Amygdala (tissue), 56 donors: ENCODE data around the gene SNRPD3.
"Not testable (repeated sequence)": the region's sequence is repeated elsewhere in the genome, so short reads cannot be mapped to it uniquely, and the experiment has no call there.

Experiments
- DNase-seq, 56 donors: peaks; one replicate each; lab custom pipeline; 2025; lab: John Stamatoyannopoulos, UW

Gene SNRPD3

DNA sequence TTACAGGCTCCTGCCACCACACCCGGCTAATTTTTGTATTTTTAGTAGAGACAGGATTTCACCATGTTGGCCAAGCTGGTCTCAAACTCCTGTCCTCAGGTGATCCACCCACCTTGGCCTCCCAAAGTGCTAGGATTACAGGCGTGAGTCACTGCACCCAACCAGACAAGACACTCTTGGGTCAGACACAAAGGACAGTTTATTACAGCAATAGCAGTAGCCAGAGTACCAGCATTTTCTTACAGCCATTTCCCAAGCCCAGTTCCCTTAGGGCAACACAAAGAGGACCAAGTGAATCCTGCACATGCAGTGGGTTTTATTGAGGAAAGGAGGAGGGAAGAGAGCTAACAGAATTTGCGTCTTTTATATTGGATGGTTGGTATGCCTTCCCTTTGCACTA lies 24.8 kb upstream of the SNRPD3 start:
- not testable (repeated sequence) for DNase-seq

DNA sequence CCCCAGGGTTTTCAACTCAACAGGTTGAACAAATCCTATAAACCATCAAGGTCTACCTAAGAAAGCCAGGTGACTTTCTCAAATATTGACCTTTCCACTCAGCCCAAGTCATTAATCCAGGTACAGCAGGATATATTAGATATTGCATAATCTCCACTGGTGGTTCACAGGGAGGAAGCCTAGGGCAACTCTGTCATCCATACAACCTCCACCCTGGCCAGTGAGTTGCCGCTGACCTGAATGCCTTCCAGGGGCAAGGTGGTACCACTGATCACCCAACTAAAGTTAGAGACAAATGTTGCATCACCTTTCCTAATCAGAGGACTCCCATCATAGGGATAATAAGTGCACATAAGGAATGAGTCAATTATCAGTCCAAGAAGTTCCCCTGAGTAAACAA lies 23.7 kb upstream of the SNRPD3 start:
- no peak for DNase-seq

DNA sequence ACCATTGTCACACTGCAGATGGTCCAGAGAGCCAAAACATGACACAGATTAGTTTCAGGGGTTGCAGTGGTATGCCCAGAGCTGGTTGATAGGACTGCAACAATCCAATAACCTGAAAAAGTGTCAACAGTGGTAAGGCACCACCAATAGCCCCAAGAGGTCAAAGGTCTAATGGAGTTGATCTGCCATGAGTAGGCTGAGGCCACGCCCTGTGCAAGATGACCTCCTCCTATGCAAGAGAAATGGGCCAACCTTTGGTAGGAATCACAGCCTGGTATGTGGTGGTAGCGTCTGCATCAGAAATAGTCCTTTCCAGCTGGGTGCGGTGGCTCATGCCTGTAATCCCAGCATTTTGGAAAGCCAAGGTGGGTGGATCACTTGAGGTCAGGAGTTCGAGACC lies 20.5 kb upstream of the SNRPD3 start:
- no peak for DNase-seq

DNA sequence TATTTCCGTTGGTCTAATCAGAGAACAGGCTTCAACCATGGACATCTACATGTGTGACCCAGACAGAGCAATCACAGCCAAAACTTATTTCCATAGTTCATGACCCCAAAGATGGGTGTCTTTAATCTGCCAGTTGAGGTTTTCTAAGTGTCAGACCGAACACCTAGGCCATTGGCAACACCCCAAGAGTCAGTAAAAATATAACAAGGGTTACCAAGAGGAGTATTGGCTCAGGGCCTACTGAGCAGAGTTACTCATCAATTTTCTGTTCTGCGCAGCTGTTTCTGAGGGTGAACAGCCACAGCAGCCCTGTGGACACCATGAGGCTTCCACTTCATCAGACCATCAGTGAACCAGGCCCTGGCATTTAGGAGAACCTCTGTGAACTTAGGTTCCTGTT lies 19.7 kb upstream of the SNRPD3 start:
- no peak for DNase-seq

DNA sequence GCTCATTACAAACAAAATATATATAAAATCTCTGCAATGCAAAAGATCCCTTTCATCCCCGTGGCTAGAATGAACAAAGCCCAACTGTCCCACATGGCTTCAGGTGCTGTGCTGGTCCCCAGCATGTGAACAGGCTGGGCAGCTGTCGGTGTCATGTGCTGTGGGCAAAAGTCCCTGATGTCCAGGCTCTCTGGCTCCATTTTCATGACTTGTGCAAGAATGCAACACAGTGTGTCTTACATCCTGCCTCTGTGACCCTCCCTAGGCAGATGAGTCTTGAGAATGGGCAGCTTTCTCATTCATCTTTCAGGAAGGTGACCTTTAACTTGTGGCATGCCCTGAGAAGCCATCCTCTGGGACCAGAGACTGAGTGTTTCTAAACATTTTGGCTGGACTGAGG lies 15.3 kb upstream of the SNRPD3 start:
- DNase-seq = no peak

DNA sequence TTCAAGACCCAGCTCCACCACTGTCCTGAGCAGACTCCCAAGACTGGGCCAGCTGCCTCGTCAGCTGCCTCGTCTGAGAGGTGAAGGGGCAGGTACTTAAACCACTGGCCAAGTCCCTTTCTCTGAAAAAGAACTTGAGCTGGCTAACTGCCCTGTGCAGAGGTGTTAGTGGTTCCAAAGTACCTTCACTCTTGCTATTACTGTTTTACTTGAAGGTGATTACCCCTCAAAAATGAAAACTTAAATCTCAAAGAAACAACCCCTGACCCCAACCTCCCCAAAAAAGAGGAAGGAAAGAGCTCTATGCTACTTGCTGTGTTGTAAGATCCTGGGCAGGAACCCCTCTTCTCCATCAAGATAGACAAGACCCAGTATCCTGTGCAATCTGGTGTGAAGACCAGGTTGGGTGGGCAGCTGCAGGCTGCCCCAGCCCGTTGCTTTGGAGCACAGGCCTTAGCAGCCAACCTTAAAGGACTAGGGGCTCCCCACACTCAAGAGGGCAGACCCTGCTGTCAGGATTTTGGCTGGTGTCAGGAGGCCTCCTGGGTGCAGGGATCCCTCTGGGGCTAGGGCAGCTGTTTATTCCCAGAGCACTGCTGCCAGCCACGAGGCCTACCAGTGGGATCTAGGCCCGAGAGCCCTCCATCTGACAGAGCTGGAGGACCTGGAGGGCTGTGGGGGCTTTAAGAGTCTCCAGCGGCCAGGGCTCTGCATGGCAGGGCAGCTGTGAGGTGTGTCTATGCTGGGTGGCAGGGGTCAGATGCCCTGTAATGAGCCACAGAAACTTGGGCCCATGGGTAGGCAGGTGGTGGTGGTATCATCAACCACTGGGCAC lies 13.9 kb upstream of the SNRPD3 start:
- no peak for DNase-seq

DNA sequence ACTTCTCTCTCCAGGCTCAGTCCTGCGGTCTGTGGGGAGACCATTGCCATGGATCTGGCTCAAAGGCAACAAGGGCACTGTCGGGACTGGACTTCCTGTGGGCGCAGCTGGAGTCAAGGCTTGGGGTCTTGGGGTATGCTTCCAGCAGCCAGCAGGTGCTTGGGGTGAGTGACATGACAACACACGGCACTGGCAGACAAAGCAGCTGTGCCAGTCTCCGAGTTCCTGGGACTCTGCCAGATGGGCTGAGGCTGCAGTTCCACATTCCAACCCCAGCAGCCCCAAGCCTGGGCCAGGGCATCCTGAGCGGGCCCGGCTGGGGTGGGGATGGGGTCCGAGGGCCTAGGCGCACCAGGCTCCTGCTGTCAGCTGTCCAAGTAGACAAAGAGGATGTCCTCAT lies 13.2 kb upstream of the SNRPD3 start:
- peak in 15 of 56 donors; percentile 6 to 49 (median 17) for DNase-seq

DNA sequence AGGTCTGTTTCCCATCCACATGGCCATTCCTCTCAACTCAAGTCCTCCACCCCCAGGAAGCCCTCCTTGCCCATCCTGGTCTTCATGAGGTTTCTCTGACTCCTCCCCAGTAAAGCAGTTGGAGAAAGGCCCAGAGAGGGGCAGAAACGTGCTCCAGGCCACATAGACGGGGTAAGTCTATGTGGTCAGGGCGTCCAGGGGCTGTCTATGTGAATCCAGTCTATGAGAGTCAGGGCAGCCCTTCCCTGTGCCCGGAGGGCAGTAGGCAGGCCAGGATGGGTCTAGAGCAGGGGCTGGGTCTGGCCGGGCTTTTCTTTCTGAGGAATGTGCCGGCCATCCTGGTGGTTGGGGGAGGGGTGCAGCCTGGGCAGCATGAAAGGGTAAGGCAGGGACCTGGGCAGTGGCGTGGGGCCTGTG lies 12.6 kb upstream of the SNRPD3 start:
- DNase-seq = no peak

DNA sequence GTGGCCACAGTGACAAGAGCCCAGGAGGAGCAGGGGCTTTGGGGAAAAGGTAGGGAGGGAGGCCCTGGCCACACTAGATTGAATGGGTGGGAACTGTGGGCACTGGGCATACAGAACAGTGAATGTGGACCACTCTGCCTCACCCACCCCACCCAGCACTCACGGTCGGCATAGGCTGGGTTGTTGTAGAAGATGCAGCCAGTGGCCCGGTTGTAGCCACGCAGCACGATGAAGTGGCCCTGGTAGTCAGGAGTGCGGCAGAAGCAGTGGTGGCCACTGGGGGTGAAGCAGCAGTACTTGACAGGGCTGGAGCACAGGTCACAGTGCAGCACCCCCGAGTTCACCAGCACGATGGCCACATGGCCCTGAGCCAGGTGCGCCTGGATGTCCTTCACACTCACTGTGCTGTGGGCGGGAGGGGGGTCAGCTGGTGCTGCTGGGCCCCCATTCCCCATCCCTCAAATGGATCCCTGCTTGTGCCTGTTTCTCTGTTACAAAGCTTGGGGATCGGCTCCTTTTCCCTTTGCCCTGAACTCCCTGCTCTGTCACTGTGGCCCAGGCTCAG lies 12.0 kb upstream of the SNRPD3 start:
- DNase-seq = peak in 2 of 56 donors; percentile 12 to 14

DNA sequence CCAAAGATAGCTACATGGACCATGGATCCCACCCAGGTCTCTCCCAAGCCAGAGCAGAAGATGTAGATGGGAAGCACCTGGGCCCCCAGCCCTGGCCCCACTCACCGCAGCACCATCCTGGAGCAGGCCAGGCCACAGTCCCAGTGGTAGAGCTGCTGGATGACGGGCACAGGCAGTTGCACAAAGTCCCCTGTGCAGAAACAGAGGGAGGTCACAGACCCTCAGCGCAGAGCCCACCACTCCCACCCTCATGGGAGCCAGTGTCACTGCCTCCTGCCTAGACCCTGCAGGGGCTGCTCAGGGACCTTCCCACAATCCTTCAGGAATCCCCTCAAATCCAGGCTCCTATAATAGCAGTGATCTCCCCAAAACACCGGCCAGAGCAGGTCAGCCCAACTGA lies 7.0 kb upstream of the SNRPD3 start:
- no peak for DNase-seq

DNA sequence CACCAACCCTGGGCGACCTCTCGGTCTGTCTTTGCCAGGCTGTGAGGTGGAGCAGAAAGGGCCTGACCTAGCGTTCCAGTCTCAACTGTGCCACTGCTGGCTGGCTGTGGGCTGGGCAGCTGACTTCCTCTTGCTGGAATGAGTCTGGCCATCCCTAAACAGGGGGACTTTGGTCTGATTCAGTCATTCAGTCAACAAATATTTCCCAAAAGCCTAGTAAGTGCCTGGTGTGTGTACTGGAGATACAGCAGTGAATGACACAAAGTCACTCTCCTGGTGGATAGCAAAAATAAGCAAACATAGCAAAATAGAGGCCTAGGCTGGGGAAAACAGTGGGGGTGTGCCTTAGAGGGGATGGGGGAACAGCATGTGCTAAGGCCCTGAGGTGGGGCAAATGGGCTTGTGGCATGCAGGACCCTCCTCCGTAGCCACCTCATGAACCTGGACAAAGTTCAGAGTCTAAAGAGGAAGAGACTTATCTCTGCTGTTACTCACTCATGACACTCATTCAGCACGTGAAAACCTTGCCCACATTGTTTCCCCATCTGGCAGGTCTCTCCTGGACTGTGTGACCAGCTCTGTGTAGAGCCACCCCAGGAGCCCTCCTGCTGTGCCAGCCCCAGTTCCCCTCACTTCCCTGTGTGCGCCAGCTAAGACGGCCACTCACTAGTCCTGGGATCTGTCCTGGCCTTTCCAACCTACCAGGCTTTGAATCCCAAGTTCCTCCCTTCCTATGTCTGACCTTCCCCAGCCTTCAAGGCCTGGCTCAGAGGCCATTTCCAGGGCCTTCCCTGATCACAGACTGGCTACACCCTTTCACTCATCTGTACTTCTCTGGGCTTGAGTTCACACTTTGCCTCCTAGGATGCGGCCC lies 5.5 kb upstream of the SNRPD3 start:
- peak in 3 of 56 donors; percentile 3 to 23 (median 4) for DNase-seq

DNA sequence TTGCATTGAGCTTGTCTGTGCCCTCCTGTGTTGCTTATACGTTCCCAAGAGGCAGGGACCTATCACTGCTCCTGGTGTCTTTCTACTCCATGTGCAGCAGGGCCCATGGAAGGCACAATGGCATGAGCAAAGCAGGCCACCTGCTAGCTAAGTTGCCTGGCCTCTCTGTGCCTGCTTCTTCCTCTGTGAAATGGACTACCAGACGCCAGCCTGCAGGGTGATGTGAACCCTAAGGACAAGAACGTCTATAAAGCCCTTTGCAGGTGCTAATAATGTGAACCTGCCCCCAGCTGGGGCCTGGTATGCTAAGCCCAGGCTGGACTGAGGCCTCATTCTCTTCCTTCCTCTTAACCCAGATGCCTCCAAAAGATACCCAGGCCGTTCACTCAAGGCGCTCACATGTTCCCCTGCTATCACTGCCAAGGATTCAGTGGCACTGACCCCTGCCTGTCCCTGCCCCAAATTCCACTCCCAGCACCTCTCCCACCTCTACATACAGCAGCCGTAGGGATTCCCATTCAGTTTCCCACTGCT lies 4.8 kb upstream of the SNRPD3 start:
- DNase-seq = no peak

DNA sequence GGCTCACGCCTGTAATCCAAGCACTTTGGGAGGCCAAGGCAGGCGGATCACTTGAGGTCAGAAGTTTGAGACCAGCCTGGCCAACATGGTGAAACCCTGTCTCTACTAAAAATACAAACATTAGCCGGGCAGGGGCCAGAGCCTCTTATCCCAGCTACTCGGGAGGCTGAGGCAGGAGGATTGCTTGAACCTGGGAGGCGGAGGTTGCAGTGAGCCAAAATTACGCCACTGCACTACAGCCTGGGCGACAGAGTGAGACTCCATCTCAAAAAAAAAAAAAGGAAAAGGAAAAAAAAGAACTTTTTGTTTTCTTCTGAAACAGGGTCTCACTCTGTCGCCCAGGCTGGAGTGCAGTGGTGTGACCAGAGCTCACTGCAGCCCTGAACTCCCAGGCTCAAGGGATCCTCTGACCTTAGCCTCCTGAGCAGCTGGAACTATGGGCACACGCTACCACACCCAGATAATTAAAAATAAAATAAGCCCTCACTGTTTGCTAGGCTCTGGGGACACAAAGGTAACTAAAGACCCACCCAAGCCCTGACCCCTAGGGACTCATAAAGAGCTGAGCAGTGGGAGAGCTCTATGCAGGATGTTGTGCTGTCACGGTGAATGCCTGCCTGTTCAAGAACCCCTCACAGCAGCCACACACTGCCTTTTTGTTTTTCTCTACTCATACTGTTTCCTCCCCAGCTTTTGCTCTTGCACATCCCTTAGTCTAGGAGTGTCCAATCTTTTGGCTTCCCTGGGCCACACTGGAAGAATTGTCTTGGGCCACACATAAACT lies 3.1 kb upstream of the SNRPD3 start:
- not testable (repeated sequence) for DNase-seq

DNA sequence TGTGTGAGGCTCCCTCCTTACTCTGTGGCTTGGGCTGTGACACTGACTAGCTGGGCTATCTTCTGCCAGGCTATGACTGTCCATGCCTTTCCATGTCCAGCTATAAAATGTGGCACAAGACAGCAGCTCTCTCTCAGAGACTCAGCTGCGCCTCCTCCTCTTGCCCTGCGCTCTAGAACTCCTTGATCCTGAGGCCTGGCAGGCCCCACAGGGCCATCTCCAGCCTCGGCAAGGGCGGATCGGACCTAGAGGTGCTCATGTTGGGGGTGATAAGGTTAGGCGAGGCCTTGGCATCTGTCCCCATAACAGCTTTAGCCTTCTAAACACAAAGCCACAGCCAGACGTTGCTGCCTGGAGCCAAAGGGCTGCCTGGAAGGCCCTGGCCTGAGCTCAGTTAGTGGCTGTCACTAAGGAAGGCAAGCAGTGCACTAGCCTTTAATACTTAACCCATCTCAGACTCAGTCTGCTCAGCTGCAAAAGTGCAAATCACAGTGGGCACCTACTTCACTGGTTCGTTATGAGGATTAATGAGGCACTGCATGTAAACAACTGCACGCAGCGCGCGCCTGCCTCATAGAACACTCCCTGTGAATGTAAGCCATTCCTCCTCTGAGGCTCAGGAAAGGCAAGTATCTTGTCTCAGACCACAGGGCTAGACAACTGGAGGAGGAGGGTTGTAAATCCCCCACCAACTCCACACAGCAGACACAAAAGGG lies 2.0 kb upstream of the SNRPD3 start:
- DNase-seq = peak in 3 of 56 donors; percentile 4 to 11 (median 5)

DNA sequence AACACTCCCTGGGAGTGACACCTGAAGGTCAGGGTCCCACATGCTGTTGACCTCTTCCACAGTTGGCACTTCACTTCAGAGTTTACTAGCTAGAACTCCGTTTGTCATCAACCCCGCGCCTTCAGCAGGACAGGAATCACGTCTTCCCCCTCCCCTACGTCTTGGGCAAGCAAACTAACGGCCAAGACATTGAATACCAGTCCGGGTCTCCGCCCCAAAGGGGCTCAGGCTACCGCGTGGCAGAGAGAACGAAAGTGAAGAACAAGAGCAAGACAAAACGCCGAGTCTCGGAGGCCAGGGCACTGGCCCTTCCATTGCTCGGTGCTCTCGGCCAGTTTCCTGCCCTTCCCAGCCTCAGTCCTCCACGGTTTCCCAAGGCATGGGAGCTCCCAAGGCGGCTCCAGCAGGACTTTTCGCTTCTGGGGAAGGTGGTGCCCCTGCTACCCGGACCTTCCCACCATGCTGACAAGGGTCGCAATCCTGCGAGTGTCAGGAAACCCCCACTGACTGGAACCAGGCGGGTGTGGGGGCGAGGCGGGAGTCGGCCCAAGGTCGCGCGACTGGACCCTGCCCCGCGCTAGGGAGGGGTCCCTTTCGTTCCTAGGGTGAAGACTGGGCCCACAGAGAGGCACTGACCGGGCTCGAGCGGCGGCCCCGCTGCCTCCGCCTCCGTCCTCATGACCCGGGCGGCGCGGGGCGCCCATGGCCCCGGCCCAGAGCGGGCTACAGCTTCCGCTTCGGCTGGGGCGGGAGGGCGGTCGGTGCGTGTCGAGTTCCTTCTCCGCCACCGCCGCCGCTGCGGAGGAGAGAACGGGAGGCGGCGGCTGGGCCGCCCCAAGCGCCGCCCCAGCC lies 1.3 kb upstream of the SNRPD3 start, which contains the start of gene GUCD1:
TSS of gene GUCD1 (minus strand) at position 826 of the 852 bp plus-strand sequence. CDS start at position 679, 147 bp downstream.
- DNase-seq = peak in 7 of 56 donors; percentile 17 to 58 (median 47)

DNA sequence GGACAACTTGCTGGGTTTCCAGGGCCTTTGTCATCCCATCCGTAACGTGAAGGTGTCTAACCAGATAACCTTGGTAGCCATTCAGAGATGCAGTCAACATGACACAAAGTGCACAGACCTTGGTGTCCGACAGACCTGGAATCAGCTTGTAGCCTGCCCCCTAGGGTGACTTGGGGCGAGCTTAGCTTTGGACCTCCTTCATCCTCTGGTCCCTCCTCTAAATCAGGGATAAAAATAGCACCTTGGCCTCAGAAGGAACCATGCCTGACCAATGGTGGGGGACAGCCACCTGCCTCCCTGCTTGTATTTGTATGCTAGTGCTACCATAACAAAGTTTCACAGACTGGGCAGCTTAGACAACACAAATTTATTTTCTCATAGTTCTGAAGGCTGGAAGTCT lies 3.7 kb downstream of the SNRPD3 start:
- no peak for DNase-seq

DNA sequence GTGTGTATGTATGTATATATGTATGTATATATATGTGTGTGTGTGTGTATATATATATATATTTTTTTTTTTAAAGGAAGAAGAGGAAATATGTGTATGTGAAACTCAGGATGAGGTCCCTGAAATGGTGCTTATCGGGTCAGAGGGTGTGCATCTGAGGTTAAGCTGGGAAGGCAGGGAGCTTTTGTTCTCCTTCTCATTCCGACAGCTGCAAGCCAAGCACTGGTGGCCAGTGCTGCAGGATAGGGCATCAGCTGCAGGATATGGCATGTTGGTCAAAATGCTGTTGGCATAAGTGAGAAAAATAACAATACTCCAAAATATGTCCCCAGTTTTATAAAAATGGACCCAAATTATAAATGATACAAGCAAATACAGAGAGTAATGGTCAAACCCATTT lies 7.4 kb downstream of the SNRPD3 start:
- no peak for DNase-seq

DNA sequence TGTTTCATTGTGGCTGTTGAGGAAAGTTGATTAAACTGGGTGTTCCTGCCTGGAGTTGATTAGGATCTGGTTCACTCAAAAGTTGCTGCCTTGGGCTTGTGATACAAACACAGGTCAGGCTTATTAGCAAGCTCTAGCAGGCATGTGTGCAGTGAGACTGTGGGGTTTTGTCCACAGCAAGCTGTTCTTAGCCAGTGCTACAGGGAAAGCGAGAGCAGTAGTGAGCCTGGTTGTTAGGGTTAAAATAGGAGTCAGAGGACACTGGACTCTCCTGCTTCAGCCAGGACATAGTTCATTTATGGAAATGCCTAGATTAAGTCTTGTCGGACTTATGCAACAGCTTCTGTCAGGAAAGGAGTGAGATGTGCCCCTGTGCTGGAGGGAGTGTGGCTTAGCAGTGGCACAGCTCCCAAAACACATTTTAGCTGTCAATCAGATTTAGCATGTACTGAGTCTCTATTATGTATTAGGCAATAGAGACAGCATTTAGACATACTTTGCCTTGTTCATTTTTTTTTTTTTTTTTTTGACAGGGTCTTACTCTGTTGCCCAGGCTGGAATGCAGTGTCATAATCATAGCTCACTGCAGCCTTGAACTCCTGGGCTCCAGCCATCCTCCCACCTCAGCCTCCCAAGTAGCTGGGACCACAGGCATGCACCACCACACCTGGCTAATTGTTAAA lies 8.7 kb downstream of the SNRPD3 start:
- DNase-seq = no peak
